Brain microvascular endothelial cell (primary cell): ENCODE measurements around the gene MSL2.
"Not testable (repeated sequence)": the region's sequence is repeated elsewhere in the genome, so short reads cannot be mapped to it uniquely, and the experiment has no call there.

Experiments
- DNase-seq: peaks from one replicate; pipeline ENCODE4 v3.0.0-alpha.2; 2020
- H3K27ac ChIP-seq: fragments of 250-450 bp; sonication (Bioruptor Pico); 2 replicates; pipeline ENCODE4 v1.5.1; 2020; ENCODE audit warnings: mild to moderate bottlenecking, moderate library complexity
- H3K27me3 ChIP-seq: fragments of 250-450 bp; sonication (Bioruptor Pico); replicated peaks from 2 replicates; pipeline ENCODE4 v1.5.1; 2020; ENCODE audit warnings: mild to moderate bottlenecking
- H3K36me3 ChIP-seq: fragments of 250-450 bp; sonication (Bioruptor Pico); replicated peaks from 2 replicates; pipeline ENCODE4 v1.5.1; 2020; ENCODE audit warnings: mild to moderate bottlenecking
- H3K4me3 ChIP-seq: 2 replicates; pipeline ENCODE4 v1.5.1; 2011; ENCODE audit warnings: low read depth, mild to moderate bottlenecking, control low read depth, low read length, moderate library complexity
- in situ Hi-C: cut with HindIII; loops from 2 replicates; pipeline ENCODE4 v1.10.0; 2017; ENCODE audit warnings: low sequenced_read_pairs, low pct_ligation_motif_present
- TF ChIP-seq, protein P1 (sequence below): IDR thresholded peaks from 2 replicates; pipeline ENCODE4 v1.5.1; 2011; ENCODE audit warnings: low read depth, mild to moderate bottlenecking, moderate library complexity, low read length, control low read depth, inconsistent platforms; ENCODE audit errors: missing control alignments

The MSL2 gene

DNA sequence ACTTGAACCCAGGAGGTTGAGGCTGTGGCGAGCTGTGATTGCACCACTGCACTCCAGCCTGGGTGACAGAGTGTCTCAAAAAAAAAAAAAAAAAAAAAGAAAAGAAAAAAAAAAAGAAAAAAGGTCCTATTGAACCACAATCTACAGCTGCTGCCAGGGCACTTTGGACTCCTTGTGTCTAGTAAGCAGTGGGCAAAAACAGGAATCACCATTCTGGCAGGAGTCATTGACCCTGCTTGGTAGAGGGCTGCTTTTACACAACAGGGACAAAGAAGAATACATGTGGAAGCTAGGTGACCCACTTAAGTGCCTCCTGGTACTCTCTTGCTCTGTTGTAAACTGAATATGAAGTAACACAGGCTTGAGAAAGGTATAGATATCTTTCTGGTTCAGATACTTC, 39.4 kb upstream of the MSL2 start:
- H3K36me3 ChIP-seq, result no peaks in the 10 kb centered on the region
- no peak overlapping the region for H3K27ac ChIP-seq
- no peaks in the 10 kb centered on the region for H3K27me3 ChIP-seq
- H3K4me3 ChIP-seq, result no peak overlapping the region
- in situ Hi-C loops, result no loop called here
- TF ChIP-seq, protein P1, sequence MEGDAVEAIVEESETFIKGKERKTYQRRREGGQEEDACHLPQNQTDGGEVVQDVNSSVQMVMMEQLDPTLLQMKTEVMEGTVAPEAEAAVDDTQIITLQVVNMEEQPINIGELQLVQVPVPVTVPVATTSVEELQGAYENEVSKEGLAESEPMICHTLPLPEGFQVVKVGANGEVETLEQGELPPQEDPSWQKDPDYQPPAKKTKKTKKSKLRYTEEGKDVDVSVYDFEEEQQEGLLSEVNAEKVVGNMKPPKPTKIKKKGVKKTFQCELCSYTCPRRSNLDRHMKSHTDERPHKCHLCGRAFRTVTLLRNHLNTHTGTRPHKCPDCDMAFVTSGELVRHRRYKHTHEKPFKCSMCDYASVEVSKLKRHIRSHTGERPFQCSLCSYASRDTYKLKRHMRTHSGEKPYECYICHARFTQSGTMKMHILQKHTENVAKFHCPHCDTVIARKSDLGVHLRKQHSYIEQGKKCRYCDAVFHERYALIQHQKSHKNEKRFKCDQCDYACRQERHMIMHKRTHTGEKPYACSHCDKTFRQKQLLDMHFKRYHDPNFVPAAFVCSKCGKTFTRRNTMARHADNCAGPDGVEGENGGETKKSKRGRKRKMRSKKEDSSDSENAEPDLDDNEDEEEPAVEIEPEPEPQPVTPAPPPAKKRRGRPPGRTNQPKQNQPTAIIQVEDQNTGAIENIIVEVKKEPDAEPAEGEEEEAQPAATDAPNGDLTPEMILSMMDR, result no peak
- DNase-seq, result no peak

DNA sequence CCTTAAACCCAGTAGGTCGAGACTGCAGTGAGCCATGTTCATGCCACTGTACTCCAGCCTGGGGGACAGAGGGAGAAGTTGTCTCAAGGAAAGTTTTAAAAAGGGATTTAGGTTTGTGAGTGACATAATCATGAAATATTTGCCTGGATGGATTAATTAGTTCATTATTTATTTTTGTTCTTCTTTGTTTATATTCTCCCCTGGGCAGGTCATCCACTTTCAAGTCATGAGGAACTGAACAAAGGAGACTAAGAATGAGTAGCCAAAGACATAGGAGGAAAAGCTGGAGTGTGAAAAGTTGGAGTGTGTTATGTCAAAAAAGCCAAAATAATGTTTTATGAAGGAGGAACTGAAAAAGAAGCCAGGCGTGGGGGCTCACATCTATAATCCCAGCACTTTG, 36.3 kb upstream of the MSL2 start:
- no peak for DNase-seq
- no peak overlapping the region for H3K27ac ChIP-seq
- no peaks in the 10 kb centered on the region for H3K36me3 ChIP-seq
- H3K4me3 ChIP-seq, result no peak overlapping the region
- in situ Hi-C loops, result no loop called here
- no peaks in the 10 kb centered on the region for H3K27me3 ChIP-seq
- TF ChIP-seq, protein P1, result no peak

DNA sequence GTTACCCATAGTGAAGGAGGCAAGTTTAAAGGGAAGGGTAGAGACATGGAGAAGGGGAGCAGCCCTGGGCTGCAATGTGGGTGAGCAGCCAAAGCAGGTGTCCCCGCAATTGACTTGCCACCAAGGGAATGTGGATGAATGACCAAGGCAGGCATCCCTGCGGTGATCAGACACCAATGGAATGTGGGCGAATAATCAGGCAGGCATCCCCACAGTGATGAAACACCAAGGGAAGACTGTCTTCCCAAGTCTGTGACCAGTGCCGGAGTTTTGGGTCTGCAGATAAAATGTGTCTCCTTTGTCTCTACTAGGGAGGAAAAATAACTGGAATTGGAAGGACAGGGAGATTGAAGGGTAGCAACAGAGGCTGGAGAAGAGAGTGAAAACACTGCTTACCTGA, 26.6 kb upstream of the MSL2 start:
- in situ Hi-C loops, H3K36me3 ChIP-seq, DNase-seq: not testable (repeated sequence)

DNA sequence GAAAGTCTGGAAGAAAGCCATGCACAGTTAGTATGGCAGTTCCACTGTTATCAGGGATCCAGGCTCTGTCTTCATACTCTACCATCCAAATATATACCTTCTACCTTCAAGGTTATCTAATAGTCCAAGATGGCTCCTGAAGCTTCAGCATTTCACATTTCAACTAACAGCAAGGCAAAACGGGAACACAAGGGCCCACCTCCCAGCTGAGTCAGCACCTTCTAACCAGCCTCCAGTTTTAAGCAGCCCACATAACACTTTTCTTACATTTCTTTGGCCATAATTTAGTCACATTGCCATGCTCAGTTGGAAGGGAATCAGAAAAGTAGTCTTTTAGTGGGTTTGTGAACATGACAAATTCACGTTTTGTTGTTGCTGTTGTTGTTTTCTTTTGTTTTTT, 15.4 kb upstream of the MSL2 start:
- Histone ChIP-seq H3K27ac (no peak overlapping the region), H3K27me3 (no peaks in the 10 kb centered on the region), H3K4me3 (no peak overlapping the region), H3K36me3 (no peaks in the 10 kb centered on the region)
- in situ Hi-C loops, result no loop called here
- TF ChIP-seq, protein P1, result no peak
- DNase-seq, result no peak

More for the DNA sequence above, 26.6 kb upstream of the MSL2 start:
- H3K27ac ChIP-seq, H3K27me3 ChIP-seq, H3K4me3 ChIP-seq: not testable (repeated sequence)

DNA sequence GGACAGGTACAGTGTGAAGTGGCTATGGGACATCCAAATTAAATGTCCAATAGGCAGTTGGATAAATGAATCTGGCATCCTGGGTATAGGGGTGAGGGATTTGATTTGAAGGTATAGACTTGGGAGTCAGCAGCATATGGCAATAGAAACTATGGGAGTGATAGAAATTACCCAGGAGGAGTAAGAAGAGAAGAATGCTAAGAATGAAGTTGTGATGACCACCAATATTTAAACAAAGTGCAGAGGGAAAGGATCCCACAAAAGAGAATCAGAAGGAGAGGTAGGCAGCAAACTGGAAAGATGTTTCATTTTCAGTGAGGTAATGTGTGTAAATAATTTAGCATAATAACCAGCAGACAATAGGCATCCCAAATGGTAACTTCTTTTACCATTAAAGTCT, 13.8 kb upstream of the MSL2 start:
- H3K27me3 ChIP-seq, result no peaks in the 10 kb centered on the region
- H3K27ac ChIP-seq, result no peak overlapping the region
- H3K36me3 ChIP-seq, result no peaks in the 10 kb centered on the region
- in situ Hi-C loops, result no loop called here
- TF ChIP-seq, protein P1, result no peak
- no peak for DNase-seq
- H3K4me3 ChIP-seq, result no peak overlapping the region

DNA sequence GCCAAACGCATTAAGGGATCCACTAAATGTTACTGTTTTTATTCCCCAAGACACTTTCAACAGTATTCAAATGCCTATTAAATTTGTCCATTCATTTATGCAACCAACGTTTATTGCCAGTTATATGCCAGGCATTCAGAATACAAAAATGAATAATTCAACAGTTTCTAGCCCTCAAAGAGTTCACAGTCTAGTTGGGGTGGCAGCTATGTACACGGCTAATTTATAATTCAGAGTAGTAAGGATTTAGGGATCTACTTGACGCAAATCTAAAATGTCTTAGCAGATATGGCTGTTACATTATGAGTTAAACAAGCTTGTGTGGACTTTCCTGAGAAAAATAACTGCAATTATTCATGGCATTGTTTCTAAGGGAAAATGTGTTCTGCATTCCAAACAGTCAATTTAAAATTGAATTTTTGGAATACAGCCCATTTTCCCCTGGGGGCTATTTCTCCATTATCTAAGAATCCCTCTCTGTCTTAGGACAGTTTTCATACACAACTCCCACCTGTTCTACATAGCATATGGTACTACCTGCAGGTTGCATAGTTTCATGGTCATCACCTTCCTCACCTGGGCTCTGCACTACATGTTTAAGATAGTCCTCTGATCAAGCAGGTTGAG, 11.5 kb upstream of the MSL2 start:
- Histone ChIP-seq H3K4me3 (no peak overlapping the region), H3K27me3 (no peaks in the 10 kb centered on the region), H3K27ac (no peak overlapping the region), H3K36me3 (no peaks in the 10 kb centered on the region)
- TF ChIP-seq, protein P1, result no peak
- no peak for DNase-seq
- in situ Hi-C loops, result no loop called here

DNA sequence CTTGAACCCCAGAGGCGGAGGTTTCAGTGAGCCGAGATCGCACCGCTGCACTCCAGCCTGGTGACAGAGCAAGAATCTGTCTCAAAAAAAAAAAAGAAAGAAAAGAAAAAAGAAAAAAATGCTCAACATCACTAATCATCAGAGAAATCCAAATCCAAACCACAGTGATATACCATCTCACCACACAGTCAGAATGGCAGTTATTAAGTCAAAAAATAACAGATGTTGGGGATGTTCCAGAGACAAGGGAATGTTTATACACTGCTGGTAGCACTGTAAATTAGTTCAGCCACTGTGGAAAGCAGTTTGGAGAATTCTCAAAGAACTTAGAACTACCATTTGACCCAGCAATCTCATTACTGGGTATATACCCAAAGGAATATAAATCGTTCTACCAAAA, 3.1 kb upstream of the MSL2 start:
- H3K36me3 ChIP-seq, DNase-seq, in situ Hi-C loops, H3K4me3 ChIP-seq, H3K27ac ChIP-seq, H3K27me3 ChIP-seq: not testable (repeated sequence)

DNA sequence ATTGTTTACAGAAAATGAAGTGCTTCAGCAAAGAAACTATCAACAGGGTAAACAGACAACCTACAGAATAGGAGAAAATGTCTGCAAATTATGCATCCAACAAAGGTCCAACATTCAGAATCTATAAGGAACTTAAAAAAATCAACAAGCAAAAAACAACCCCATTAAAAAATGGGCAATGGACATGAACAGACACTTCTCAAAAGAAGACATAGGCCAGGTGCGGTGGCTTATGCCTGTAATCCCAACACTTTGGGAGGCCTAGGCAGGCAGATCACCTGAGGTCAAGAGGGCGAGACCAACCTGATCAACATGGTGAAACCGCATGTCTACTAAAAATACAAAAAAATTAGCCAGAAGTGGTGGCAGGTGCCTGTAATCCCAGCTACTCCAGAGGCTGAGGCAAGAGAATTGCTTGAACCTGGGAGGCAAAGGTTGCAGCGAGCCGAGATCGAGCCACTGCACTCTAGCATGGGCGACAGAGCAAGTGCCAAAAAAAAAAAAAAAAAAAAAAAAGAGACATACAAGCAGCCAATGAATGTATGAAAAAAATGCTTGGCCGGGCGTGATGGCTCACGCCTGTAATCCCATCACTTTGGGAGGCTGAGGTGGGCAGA, 2.4 kb upstream of the MSL2 start:
- H3K27ac ChIP-seq, DNase-seq, H3K4me3 ChIP-seq, H3K36me3 ChIP-seq, in situ Hi-C loops, H3K27me3 ChIP-seq: not testable (repeated sequence)
